AG04449 (cell line): ENCODE data around the gene LHFPL5.

ENCODE experiments used
- CTCF ChIA-PET: fragments of 350-600 bp; formaldehyde crosslinking; extraction: SDS; loops from one replicate; lab custom pipeline; 2021; ENCODE audit warnings: antibody characterized with exemption; lab: Yijun Ruan, JAX
- POLR2A ChIA-PET: fragments of 400-600, 350-600 bp; formaldehyde crosslinking; extraction: SDS; loops from one replicate; lab custom pipeline; 2020; ENCODE audit warnings: antibody characterized with exemption, inconsistent platforms; lab: Yijun Ruan, JAX
- DNase-seq: peaks from one replicate; pipeline ENCODE4 v3.0.0-alpha.2; 2010; ENCODE audit warnings: low read depth, low spot score
- H3K4me3 ChIP-seq: 2 replicates; pipeline ENCODE4 v1.5.1; 2011; ENCODE audit warnings: low read depth, mild to moderate bottlenecking, control low read depth, low read length
- CTCF ChIP-seq: IDR thresholded peaks from one replicate; pipeline ENCODE4 v1.5.1; 2011; ENCODE audit warnings: mild to moderate bottlenecking, moderate library complexity, low read length, control low read depth, inconsistent platforms; ENCODE audit not compliant: insufficient read depth; ENCODE audit errors: missing control alignments

LHFPL5 gene

GRCh38 chr6:35796236-35796635, 8.9 kb upstream of the LHFPL5 start:
- no peak for TF ChIP-seq CTCF
- DNase-seq, result no peak
- ChIA-PET CTCF (interaction anchor here (1.6 to 3.7 kb wide), 2 partner anchors 8 to 39 kb away, joined by 4 to 33 read pairs; no protein-coding TSS in a partner anchor), POLR2A (interaction anchor here (0.6 kb wide), 1 partner anchor 477 kb away, joined by 4 read pairs; no protein-coding TSS in a partner anchor)
- H3K4me3 ChIP-seq, result no peak overlapping the region

GRCh38 chr6:35797837-35798526, 7.2 kb upstream of the LHFPL5 start:
- POLR2A ChIA-PET, result interaction anchor here (0.6 to 1.6 kb wide), 2 partner anchors 10 to 36 kb away, joined by 3 to 6 read pairs; no protein-coding TSS in a partner anchor
- no peak for DNase-seq
- CTCF ChIA-PET, result interaction anchor here (0.8 to 3.7 kb wide), 4 partner anchors 10 to 298 kb away, joined by 3 to 33 read pairs (median 3); no protein-coding TSS in a partner anchor
- no peak for TF ChIP-seq CTCF
- H3K4me3 ChIP-seq, result no peak overlapping the region

- POLR2A ChIA-PET, result interaction anchor here (1.6 kb wide), 1 partner anchor 11 kb away, joined by 6 read pairs; no protein-coding TSS in a partner anchor
- H3K4me3 ChIP-seq, result no peak overlapping the region
- DNase-seq, result no peak
- CTCF ChIA-PET, result interaction anchor here (0.8 to 3.7 kb wide), 4 partner anchors 11 to 297 kb away, joined by 3 to 33 read pairs (median 3); no protein-coding TSS in a partner anchor
- no peak for TF ChIP-seq CTCF
Observed at GRCh38 chr6:35798706-35799105, 6.4 kb upstream of the LHFPL5 start.

- POLR2A ChIA-PET, result no interaction called here
- H3K4me3 ChIP-seq, result no peak overlapping the region
- CTCF ChIA-PET, result no interaction called here
Observed at GRCh38 chr6:35801148-35801547, 4.0 kb upstream of the LHFPL5 start.

GRCh38 chr6:35808688-35809087, 3.5 kb downstream of the LHFPL5 start:
- H3K4me3 ChIP-seq, result no peak overlapping the region
- DNase-seq, result no peak
- POLR2A ChIA-PET, result no interaction called here
- no peak for TF ChIP-seq CTCF
- CTCF ChIA-PET, result no interaction called here

More at GRCh38 chr6:35801148-35801547, 4.0 kb upstream of the LHFPL5 start:
- no peak for DNase-seq
- TF ChIP-seq CTCF, result no peak

- POLR2A ChIA-PET, result no interaction called here
- no peak for TF ChIP-seq CTCF
- CTCF ChIA-PET, result interaction anchor here (1.2 kb wide), 1 partner anchor 285 kb away, joined by 3 read pairs; no protein-coding TSS in a partner anchor
- H3K4me3 ChIP-seq, result no peak overlapping the region
- no peak for DNase-seq
Observed at GRCh38 chr6:35809809-35810208, 4.7 kb downstream of the LHFPL5 start.
